ENCODE data around the gene TAF6L. TPM values are rescaled to one million over a fixed set of nuclear protein-coding genes. Genes with fewer than 3 reads are reported as not detected.

Gene TAF6L
- total RNA-seq, 1 donor from 2014 or later, result 51.7 TPM

DNA sequence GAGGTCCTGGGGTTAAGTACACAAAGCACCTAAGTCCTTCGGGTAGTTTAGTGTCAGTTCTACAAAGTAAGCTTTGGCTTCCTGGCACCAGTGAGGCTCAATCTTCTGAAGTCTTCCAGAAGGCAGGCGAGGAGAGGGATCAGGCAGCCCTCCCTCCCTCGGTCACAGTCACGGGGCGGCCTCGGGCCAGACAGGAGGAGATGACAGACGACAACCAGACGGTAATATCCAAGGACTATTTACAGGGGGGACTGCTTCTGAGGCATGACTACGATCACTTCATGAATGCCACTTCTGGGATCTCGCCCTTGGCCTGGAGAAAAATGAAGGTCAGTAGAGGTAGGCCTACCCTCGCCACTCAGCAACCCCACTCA lies 21.0 kb downstream of the TAF6L start:
- no peak for TF ChIP-seq CTCF (IDR thresholded peaks at IDR 0.05)
- H3K27ac ChIP-seq, result peak overlapping the region; percentile 83 to 85
- H3K9me3 ChIP-seq, result no peaks in the 10 kb centered on the region
- H3K36me3 ChIP-seq, result peaks cover 47 to 59% of the 10 kb centered on the region in 2 donors
- intact Hi-C loops (cut with DNase I), result no loop called here
- DNase-seq (ENCODE audit: low spot score in 2 of 2), result peak in 1 of 2 donors; percentile 72
- H3K4me1 ChIP-seq, result peaks cover 8 to 21% of the 10 kb centered on the region in 2 donors
- peak overlapping the region; percentile 79 to 95 for H3K4me3 ChIP-seq
- H3K27me3 ChIP-seq, result no peaks in the 10 kb centered on the region

DNA sequence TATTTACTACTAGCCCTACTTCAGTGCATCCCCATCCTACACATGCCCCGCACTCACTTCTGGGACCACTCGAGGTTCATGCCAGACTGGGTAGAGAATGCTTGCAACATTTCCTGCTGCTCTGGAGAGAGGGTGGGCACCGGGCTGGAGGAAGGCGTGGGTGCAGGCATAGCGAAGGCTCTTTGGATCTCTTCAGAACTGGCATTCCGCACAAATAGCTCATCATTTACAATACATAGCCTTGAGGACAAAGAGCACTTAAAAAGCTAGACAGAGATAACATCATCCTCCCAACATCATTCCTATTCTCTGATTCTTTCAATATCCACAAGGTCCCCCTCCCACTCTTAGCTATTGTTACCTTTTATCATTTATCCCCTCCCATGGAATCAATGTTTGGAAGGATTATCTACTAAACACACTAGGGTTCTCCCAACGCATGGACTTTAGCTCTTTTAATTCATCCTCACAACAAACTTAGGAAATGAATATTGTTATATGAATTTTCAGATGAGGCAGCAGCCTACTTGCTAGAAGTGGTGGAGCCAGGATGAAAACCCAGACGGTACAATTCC lies 23.1 kb downstream of the TAF6L start:
- no peak overlapping the region for H3K4me3 ChIP-seq
- H3K4me1 ChIP-seq, result peaks cover 4 to 14% of the 10 kb centered on the region in 2 donors
- H3K36me3 ChIP-seq, result peaks cover 65 to 76% of the 10 kb centered on the region in 2 donors
- DNase-seq (ENCODE audit: low spot score in 2 of 2), result no peak
- no peak overlapping the region for H3K27ac ChIP-seq
- H3K27me3 ChIP-seq, result no peaks in the 10 kb centered on the region
- intact Hi-C loops (cut with DNase I), result no loop called here
- TF ChIP-seq CTCF (IDR thresholded peaks at IDR 0.05), result no peak
- no peaks in the 10 kb centered on the region for H3K9me3 ChIP-seq

GRCh38 chr11:62796281-62796680 lies 25.1 kb downstream of the TAF6L start:
- no peaks in the 10 kb centered on the region for H3K9me3 ChIP-seq
- H3K27me3 ChIP-seq, result no peaks in the 10 kb centered on the region
- DNase-seq (ENCODE audit: low spot score in 2 of 2), result no peak
- intact Hi-C loops (cut with DNase I), result no loop called here
- peaks cover 4 to 6% of the 10 kb centered on the region in 2 donors for H3K4me1 ChIP-seq
- peaks cover 82 to 90% of the 10 kb centered on the region in 2 donors for H3K36me3 ChIP-seq
- no peak for TF ChIP-seq CTCF (IDR thresholded peaks at IDR 0.05)
- H3K4me3 ChIP-seq, result no peak overlapping the region
- no peak overlapping the region for H3K27ac ChIP-seq

GRCh38 chr11:62799486-62799885 lies 28.3 kb downstream of the TAF6L start:
- intact Hi-C loops (cut with DNase I), result no loop called here

GRCh38 chr11:62801071-62801470 lies 29.9 kb downstream of the TAF6L start:
- peaks cover 71 to 76% of the 10 kb centered on the region in 2 donors for H3K36me3 ChIP-seq
- H3K27ac ChIP-seq, result no peak overlapping the region
- H3K27me3 ChIP-seq, result no peaks in the 10 kb centered on the region
- intact Hi-C loops (cut with DNase I), result no loop called here
- DNase-seq (ENCODE audit: low spot score in 2 of 2), result no peak
- H3K4me3 ChIP-seq, result no peak overlapping the region
- TF ChIP-seq CTCF (IDR thresholded peaks at IDR 0.05), result no peak
- H3K9me3 ChIP-seq, result no peaks in the 10 kb centered on the region
- H3K4me1 ChIP-seq, result peaks cover 4 to 14% of the 10 kb centered on the region in 2 donors

More at GRCh38 chr11:62799486-62799885, 28.3 kb downstream of the TAF6L start:
- no peak for TF ChIP-seq CTCF (IDR thresholded peaks at IDR 0.05)
- Histone ChIP-seq H3K9me3 (no peaks in the 10 kb centered on the region), H3K4me3 (no peak overlapping the region), H3K36me3 (peaks cover 86 to 91% of the 10 kb centered on the region in 2 donors), H3K27me3 (no peaks in the 10 kb centered on the region), H3K27ac (no peak overlapping the region), H3K4me1 (peaks cover 4 to 10% of the 10 kb centered on the region in 2 donors)
- DNase-seq (ENCODE audit: low spot score in 2 of 2), result no peak

All from ascending aorta (tissue), 2 donors.